Measurements from ENCODE around the gene DARS2.

- no peak for TF ChIP-seq CTCF (IDR thresholded peaks at IDR 0.05; ENCODE audit: low read depth, low read length)
- no peak for TF ChIP-seq MYC (IDR thresholded peaks at IDR 0.05; ENCODE audit: low read depth, low read length)
- no peak for TF ChIP-seq POLR2A (IDR thresholded peaks at IDR 0.05; ENCODE audit: extremely low read depth, insufficient read length)
Observed at GRCh38 chr1:173900992-173901391, 76.5 kb downstream of the DARS2 start.
